Measurements from ENCODE around the gene CASP8.

Gene CASP8

DNA sequence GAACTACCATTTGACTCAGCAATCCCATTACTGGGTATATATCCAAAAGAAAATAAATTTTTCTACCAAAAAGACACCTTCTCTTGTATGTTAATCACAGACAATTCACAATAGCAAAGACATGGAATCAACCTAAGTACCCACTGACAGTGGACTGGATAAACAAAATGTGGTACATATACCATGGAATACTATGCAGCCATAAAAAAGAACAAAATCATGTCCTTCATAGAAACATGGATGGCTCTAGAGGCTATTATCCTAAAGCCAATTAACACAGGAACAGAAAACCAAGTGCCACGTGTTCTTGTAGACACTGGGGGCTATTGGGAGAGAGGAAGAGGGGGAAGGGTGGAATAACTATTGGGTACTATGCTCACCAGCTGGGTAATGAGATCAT is 69.1 kb downstream of the CASP8 start:
- H3K36me3 ChIP-seq (ENCODE audit: insufficient read depth, low read length): no peaks in the 10 kb centered on the region
- H3K4me3 ChIP-seq (ENCODE audit: low read depth in 1 of 2, low read length in 2 of 2): no peak overlapping the region
- H2AFZ ChIP-seq (ENCODE audit: low read depth, low read length): no peak overlapping the region
- H4K20me1 ChIP-seq (ENCODE audit: insufficient read depth, low read length): no peaks in the 10 kb centered on the region
- H3K4me2 ChIP-seq (ENCODE audit: insufficient read depth, low read length): no peak overlapping the region
- H3K27me3 ChIP-seq (ENCODE audit: insufficient read depth, low read length, poor library complexity): no peaks in the 10 kb centered on the region
- DNase-seq (no peak), ATAC-seq (ENCODE audit: insufficient read depth, low read depth) (no peak)
- H3K9ac ChIP-seq (ENCODE audit: low read depth, low read length): no peak overlapping the region
- no peaks in the 10 kb centered on the region for H3K4me1 ChIP-seq (ENCODE audit: insufficient read depth, low read length)
- H3K79me2 ChIP-seq (ENCODE audit: insufficient read depth, low read length): no peaks in the 10 kb centered on the region
- H3K9me3 ChIP-seq (ENCODE audit: insufficient read depth, low read length, severe bottlenecking): no peaks in the 10 kb centered on the region
- TF ChIP-seq, protein P1, sequence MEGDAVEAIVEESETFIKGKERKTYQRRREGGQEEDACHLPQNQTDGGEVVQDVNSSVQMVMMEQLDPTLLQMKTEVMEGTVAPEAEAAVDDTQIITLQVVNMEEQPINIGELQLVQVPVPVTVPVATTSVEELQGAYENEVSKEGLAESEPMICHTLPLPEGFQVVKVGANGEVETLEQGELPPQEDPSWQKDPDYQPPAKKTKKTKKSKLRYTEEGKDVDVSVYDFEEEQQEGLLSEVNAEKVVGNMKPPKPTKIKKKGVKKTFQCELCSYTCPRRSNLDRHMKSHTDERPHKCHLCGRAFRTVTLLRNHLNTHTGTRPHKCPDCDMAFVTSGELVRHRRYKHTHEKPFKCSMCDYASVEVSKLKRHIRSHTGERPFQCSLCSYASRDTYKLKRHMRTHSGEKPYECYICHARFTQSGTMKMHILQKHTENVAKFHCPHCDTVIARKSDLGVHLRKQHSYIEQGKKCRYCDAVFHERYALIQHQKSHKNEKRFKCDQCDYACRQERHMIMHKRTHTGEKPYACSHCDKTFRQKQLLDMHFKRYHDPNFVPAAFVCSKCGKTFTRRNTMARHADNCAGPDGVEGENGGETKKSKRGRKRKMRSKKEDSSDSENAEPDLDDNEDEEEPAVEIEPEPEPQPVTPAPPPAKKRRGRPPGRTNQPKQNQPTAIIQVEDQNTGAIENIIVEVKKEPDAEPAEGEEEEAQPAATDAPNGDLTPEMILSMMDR (IDR thresholded peaks at IDR 0.05; ENCODE audit: borderline replicate concordance, extremely low read depth, low read length, poor library complexity, severe bottlenecking): no peak
- TF ChIP-seq EZH2 (IDR thresholded peaks at IDR 0.05; ENCODE audit: borderline replicate concordance, low read depth, low read length, severe bottlenecking): no peak
- no peak overlapping the region for H3K27ac ChIP-seq (ENCODE audit: low read length)

Data from DND-41 (cell line).